ENCODE data around the gene PASK. TPM values are rescaled to one million over a fixed set of nuclear protein-coding genes. Genes with fewer than 3 reads are reported as not detected.

Gene PASK
- total and polyA plus RNA-seq, 2 donors (not counting 1 experiment from before 2014, with no cell fraction given): 1.0 to 1.5 TPM

DNA sequence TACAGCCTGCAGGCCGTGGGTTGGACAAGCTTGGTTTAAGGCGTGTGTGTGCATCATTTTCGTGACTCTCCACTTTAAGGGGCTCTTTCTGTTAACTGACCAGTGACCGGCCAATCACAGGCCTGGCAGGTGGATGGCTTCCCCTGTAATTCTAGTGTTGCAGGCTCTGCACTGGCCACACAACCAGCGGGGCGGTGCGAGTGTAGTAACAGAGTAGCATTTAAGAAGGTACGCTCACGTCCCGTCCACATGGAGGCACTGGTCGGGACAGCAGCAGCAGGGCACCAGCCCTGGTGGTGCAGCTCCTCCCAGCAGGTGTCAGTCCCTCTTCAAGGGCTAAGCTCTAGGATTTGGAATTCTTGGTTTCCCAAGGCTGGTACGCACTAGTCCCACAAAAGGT, 31.2 kb upstream of the PASK start:
- H3K9ac ChIP-seq (ENCODE audit: insufficient read depth, low read length): no peak overlapping the region
- no peak overlapping the region for H3K4me2 ChIP-seq (ENCODE audit: extremely low read depth, insufficient read depth, low read length)
- H3K9me3 ChIP-seq (ENCODE audit: control insufficient read depth, insufficient read depth, low read depth, low read length): no peaks in the 10 kb centered on the region
- no peak overlapping the region for H2AFZ ChIP-seq (ENCODE audit: low read length)
- no peak overlapping the region for H3K27ac ChIP-seq (ENCODE audit: insufficient read depth, low read length)
- no peaks in the 10 kb centered on the region for H4K20me1 ChIP-seq (ENCODE audit: control insufficient read depth, extremely low read depth, insufficient read depth, low read length)
- H3K79me2 ChIP-seq (ENCODE audit: control insufficient read depth, insufficient read depth, low read length): no peaks in the 10 kb centered on the region
- peaks cover 6% of the 10 kb centered on the region for H3K36me3 ChIP-seq (ENCODE audit: control insufficient read depth, insufficient read depth, low read length)
- TF ChIP-seq, protein P1, sequence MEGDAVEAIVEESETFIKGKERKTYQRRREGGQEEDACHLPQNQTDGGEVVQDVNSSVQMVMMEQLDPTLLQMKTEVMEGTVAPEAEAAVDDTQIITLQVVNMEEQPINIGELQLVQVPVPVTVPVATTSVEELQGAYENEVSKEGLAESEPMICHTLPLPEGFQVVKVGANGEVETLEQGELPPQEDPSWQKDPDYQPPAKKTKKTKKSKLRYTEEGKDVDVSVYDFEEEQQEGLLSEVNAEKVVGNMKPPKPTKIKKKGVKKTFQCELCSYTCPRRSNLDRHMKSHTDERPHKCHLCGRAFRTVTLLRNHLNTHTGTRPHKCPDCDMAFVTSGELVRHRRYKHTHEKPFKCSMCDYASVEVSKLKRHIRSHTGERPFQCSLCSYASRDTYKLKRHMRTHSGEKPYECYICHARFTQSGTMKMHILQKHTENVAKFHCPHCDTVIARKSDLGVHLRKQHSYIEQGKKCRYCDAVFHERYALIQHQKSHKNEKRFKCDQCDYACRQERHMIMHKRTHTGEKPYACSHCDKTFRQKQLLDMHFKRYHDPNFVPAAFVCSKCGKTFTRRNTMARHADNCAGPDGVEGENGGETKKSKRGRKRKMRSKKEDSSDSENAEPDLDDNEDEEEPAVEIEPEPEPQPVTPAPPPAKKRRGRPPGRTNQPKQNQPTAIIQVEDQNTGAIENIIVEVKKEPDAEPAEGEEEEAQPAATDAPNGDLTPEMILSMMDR (conservative IDR thresholded peaks at IDR 0.05 in 1 of 2, IDR thresholded peaks at IDR 0.05 in 1 of 2; ENCODE audit: low read depth in 1 of 2, low read length in 2 of 2): no peak
- no peak for TF ChIP-seq EZH2 (IDR thresholded peaks at IDR 0.05; ENCODE audit: low read length, missing control alignments)
- no peaks in the 10 kb centered on the region for H3K27me3 ChIP-seq (ENCODE audit: control insufficient read depth, insufficient read depth, low read length)
- H3K4me3 ChIP-seq (replicated peaks in 1 of 4; ENCODE audit: control extremely low read depth in 1 of 4, insufficient read depth in 1 of 4, low read depth in 3 of 4, low read length in 4 of 4): no peak overlapping the region
- DNase-seq (ENCODE audit: low read depth in 2 of 2): no peak
- no peaks in the 10 kb centered on the region for H3K4me1 ChIP-seq (ENCODE audit: control insufficient read depth, extremely low read depth, insufficient read depth, low read length)

GRCh38 chr2:241179899-241180298, 30.6 kb upstream of the PASK start:
- Histone ChIP-seq H3K36me3 (ENCODE audit: control insufficient read depth, insufficient read depth, low read length) (peaks cover 6% of the 10 kb centered on the region), H2AFZ (ENCODE audit: low read length) (no peak overlapping the region), H3K27me3 (ENCODE audit: control insufficient read depth, insufficient read depth, low read length) (no peaks in the 10 kb centered on the region), H3K4me1 (ENCODE audit: control insufficient read depth, extremely low read depth, insufficient read depth, low read length) (no peaks in the 10 kb centered on the region), H3K79me2 (ENCODE audit: control insufficient read depth, insufficient read depth, low read length) (no peaks in the 10 kb centered on the region), H3K4me2 (ENCODE audit: extremely low read depth, insufficient read depth, low read length) (no peak overlapping the region), H3K9ac (ENCODE audit: insufficient read depth, low read length) (no peak overlapping the region), H3K4me3 (replicated peaks in 1 of 4; ENCODE audit: control extremely low read depth in 1 of 4, insufficient read depth in 1 of 4, low read depth in 3 of 4, low read length in 4 of 4) (no peak overlapping the region), H4K20me1 (ENCODE audit: control insufficient read depth, extremely low read depth, insufficient read depth, low read length) (no peaks in the 10 kb centered on the region), H3K9me3 (ENCODE audit: control insufficient read depth, insufficient read depth, low read depth, low read length) (no peaks in the 10 kb centered on the region), H3K27ac (ENCODE audit: insufficient read depth, low read length) (no peak overlapping the region)
- DNase-seq (ENCODE audit: low read depth in 2 of 2): peak in 1 of 2 donors; percentile 43
- TF ChIP-seq, protein P1 (conservative IDR thresholded peaks at IDR 0.05 in 1 of 2, IDR thresholded peaks at IDR 0.05 in 1 of 2; ENCODE audit: low read depth in 1 of 2, low read length in 2 of 2): no peak
- TF ChIP-seq EZH2 (IDR thresholded peaks at IDR 0.05; ENCODE audit: low read length, missing control alignments): no peak

GRCh38 chr2:241178961-241179360, 29.7 kb upstream of the PASK start:
- no peak for TF ChIP-seq EZH2 (IDR thresholded peaks at IDR 0.05; ENCODE audit: low read length, missing control alignments)
- TF ChIP-seq, protein P1 (conservative IDR thresholded peaks at IDR 0.05 in 1 of 2, IDR thresholded peaks at IDR 0.05 in 1 of 2; ENCODE audit: low read depth in 1 of 2, low read length in 2 of 2): no peak
- Histone ChIP-seq H3K4me2 (ENCODE audit: extremely low read depth, insufficient read depth, low read length) (no peak overlapping the region), H3K36me3 (ENCODE audit: control insufficient read depth, insufficient read depth, low read length) (peaks cover 6% of the 10 kb centered on the region), H4K20me1 (ENCODE audit: control insufficient read depth, extremely low read depth, insufficient read depth, low read length) (no peaks in the 10 kb centered on the region), H3K4me1 (ENCODE audit: control insufficient read depth, extremely low read depth, insufficient read depth, low read length) (no peaks in the 10 kb centered on the region), H3K9ac (ENCODE audit: insufficient read depth, low read length) (no peak overlapping the region), H2AFZ (ENCODE audit: low read length) (no peak overlapping the region), H3K79me2 (ENCODE audit: control insufficient read depth, insufficient read depth, low read length) (no peaks in the 10 kb centered on the region), H3K27ac (ENCODE audit: insufficient read depth, low read length) (no peak overlapping the region), H3K27me3 (ENCODE audit: control insufficient read depth, insufficient read depth, low read length) (no peaks in the 10 kb centered on the region), H3K9me3 (ENCODE audit: control insufficient read depth, insufficient read depth, low read depth, low read length) (no peaks in the 10 kb centered on the region), H3K4me3 (replicated peaks in 1 of 4; ENCODE audit: control extremely low read depth in 1 of 4, insufficient read depth in 1 of 4, low read depth in 3 of 4, low read length in 4 of 4) (no peak overlapping the region)
- DNase-seq (ENCODE audit: low read depth in 2 of 2): no peak
